Muscle of leg (tissue), 11 donors: ENCODE results near the gene MRC2. TPM values are rescaled to one million over a fixed set of nuclear protein-coding genes. Genes with fewer than 3 reads are reported as not detected.

ENCODE experiments used
- DNase-seq: peaks from one replicate; pipeline ENCODE4 v3.0.0; 2013
- H3K27ac ChIP-seq: one replicate; pipeline ENCODE4 v1.5.1; 2013; ENCODE audit warnings: mild to moderate bottlenecking, low read length, control low read depth
- H3K27me3 ChIP-seq: one replicate; pipeline ENCODE4 v1.6.1; 2013; ENCODE audit warnings: low read length; ENCODE audit not compliant: control insufficient read depth, insufficient read depth
- H3K36me3 ChIP-seq: one replicate; pipeline ENCODE4 v1.6.1; 2013; ENCODE audit warnings: low read length; ENCODE audit not compliant: control insufficient read depth, insufficient read depth
- H3K4me1 ChIP-seq: one replicate; pipeline ENCODE4 v1.6.1; 2013; ENCODE audit warnings: low read length; ENCODE audit not compliant: control insufficient read depth, insufficient read depth
- H3K4me3 ChIP-seq: one replicate; pipeline ENCODE4 v1.5.1; 2013; ENCODE audit warnings: low read length, control low read depth
- H3K9me3 ChIP-seq: replicated peaks from 2 replicates; pipeline ENCODE4 v1.6.1; 2013; ENCODE audit warnings: low read depth, low read length; ENCODE audit not compliant: control insufficient read depth
- WGBS: methylation state at CpG from one replicate; pipeline ENCODE4 v1.1.5; 2013; ENCODE audit warnings: missing lambda C conversion rate; ENCODE audit not compliant: insufficient coverage; 5-methylcytosine and 5-hydroxymethylcytosine counted together
- polyA plus RNA-seq, 8 donors: library from polyadenylated mRNA; unstranded; fragments of 120-200 nt; gene quantifications; one replicate each; pipeline versions ENCODE4 v1.2.1 to v1.2.3, GENCODE V29; 2013; ENCODE audit warnings: inconsistent platforms in 1 of 8, low replicate concordance in 1 of 8; ENCODE audit not compliant: insufficient read length in 8 of 8, insufficient read depth in 1 of 8
- total RNA-seq: library from RNA; stranded (reverse); fragments of 120-200 nt; gene quantifications from one replicate; pipeline ENCODE4 v1.2.4, GENCODE V29; 2013

The MRC2 gene
- total and polyA plus RNA-seq, 9 donors, result 115 to 206 (median 149) TPM

DNA sequence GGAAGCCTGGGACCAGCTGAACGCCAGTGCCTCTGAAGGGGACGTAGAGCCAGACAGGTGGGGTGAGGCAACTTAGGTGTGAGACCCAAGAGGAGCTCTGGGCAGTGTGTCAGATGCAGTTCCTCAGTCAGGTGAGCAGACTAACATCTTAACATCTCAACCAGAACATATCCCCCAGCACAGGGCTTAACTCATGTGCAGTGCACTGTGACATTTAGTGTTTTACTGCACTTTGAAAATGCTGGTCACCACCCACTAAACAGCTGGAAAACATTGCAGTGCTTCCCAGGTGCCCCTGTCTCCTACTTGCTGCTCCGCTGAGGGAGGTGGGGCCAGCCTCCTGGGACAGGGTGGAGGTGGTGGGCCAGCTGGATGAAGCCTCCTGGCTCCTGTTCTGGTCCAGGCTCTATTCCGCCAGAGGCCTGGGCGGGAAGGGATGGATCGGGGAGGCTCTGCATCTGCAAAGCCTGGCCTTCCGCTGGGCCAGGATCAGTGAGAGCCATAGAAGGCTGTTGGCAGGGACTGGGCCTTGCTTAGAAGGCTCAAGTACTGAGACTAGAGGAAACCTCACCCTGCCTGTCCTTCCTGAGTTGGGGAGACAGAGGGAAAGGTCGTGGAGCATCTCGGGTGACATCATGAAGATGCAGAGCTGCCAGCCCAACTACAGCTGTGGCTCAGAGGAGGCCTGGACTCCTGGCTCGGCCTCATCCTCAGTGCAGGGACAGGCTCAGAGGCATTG, 7.9 kb upstream of the MRC2 start:
- H3K4me1 ChIP-seq, result peaks cover 48% of the 10 kb centered on the region
- WGBS, result 28% methylated on average over 10 of the region's 10 CpGs
- DNase-seq, result peak; percentile 82
- peaks cover 11% of the 10 kb centered on the region for H3K36me3 ChIP-seq
- no peaks in the 10 kb centered on the region for H3K27me3 ChIP-seq
- H3K27ac ChIP-seq, result peak overlapping the region; percentile 71
- H3K4me3 ChIP-seq, result no peak overlapping the region
- H3K9me3 ChIP-seq, result no peaks in the 10 kb centered on the region

DNA sequence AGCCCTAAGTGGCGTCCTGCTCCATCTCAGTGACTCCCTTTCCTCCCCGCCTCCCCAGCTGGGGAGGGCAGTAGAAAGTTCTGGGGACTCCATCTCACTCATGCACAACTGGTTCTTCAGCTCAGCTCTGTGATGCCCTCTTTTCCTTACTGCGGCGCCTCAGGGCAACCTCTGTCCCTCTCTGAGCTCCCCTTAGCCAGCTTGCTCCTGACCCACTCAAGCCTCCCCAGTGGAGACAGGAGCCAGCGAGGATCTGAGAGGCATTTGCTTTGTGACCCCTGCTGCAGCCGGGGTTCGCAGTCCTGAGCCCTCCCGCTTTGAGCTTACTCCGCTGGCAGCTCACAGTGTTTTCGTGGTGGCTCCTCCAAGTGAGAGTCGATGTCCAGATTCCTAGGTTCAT, 6.2 kb upstream of the MRC2 start:
- H3K4me1 ChIP-seq, result peaks cover 51% of the 10 kb centered on the region
- WGBS, result 80% methylated on average over 4 of the region's 11 CpGs
- H3K27ac ChIP-seq, result no peak overlapping the region

DNA sequence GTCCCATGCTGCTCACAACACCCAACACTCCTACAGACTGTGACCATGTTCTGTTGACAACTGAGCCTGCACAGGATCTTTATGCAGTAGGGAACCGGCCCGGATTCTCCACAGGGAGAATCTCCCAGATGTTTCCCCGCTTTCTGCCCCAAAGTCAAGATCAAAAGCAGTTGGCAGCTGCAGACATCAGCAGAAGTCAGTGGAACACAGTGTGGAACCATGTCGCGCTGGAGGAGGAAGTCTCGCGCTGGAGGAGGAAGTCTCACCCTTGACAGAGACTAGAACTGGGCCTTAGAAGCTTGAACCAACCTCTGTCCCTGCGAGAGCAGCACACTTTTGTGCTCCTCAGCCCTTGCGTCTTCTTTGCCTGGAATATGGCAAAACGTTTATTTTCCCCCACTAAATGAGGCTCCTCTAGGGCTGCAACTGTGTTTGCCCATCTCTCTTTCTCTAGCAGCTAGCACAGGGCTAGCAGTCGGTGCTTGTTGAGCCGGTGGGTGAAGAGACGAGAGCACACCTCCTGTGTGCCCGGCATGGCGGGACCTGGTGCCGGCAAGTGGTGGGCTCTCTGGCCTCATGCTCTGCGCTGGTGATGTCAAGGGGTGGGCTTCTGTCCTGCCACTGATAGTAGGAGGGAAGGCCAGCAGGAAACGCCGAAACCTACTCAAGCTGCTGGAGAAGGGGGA, 2.1 kb upstream of the MRC2 start:
- Histone ChIP-seq H3K4me1 (peaks cover 43% of the 10 kb centered on the region), H3K4me3 (no peak overlapping the region), H3K36me3 (peaks cover 12% of the 10 kb centered on the region), H3K9me3 (no peaks in the 10 kb centered on the region), H3K27ac (no peak overlapping the region), H3K27me3 (peaks cover 6% of the 10 kb centered on the region)
- no peak for DNase-seq
- WGBS, result 72% methylated on average over 13 of the region's 19 CpGs

More for the DNA sequence above, 6.2 kb upstream of the MRC2 start:
- H3K4me3 ChIP-seq, result no peak overlapping the region
- no peaks in the 10 kb centered on the region for H3K27me3 ChIP-seq
- DNase-seq, result no peak
- H3K9me3 ChIP-seq, result no peaks in the 10 kb centered on the region
- peaks cover 14% of the 10 kb centered on the region for H3K36me3 ChIP-seq

DNA sequence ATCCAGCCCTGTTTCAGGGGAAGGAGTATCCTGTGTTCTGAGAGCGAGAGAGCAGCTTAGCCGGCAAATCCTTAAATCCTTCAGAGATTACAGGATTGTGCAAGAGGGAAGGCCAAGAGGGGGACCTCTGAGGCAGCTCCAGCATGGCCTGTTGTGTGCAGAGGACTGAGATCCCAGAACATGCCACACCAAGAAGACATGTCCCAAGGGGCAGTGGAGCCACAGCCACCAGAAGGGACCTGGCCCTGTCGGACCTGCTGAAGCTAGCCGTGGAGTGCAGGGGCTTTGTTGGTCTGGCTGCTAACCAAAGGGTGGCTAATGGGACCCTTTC, 1.6 kb upstream of the MRC2 start:
- Histone ChIP-seq H3K27ac (peak overlapping the region; percentile 96), H3K4me3 (no peak overlapping the region), H3K9me3 (no peaks in the 10 kb centered on the region), H3K4me1 (peaks cover 48% of the 10 kb centered on the region), H3K36me3 (peaks cover 12% of the 10 kb centered on the region), H3K27me3 (peaks cover 6% of the 10 kb centered on the region)
- 63% methylated on average over 2 of the region's 4 CpGs for WGBS
- DNase-seq, result no peak

- Histone ChIP-seq H3K9me3 (no peaks in the 10 kb centered on the region), H3K4me3 (peak overlapping the region; percentile 66), H3K4me1 (peaks cover 50% of the 10 kb centered on the region), H3K27ac (peak overlapping the region; percentile 96), H3K36me3 (peaks cover 12% of the 10 kb centered on the region), H3K27me3 (peaks cover 6% of the 10 kb centered on the region)
- 7% methylated on average over 12 of the region's 21 CpGs for WGBS
- DNase-seq, result peak; percentile 97
Observed at GRCh38 chr17:62626719-62627218, 701 bp upstream of the MRC2 start.

DNA sequence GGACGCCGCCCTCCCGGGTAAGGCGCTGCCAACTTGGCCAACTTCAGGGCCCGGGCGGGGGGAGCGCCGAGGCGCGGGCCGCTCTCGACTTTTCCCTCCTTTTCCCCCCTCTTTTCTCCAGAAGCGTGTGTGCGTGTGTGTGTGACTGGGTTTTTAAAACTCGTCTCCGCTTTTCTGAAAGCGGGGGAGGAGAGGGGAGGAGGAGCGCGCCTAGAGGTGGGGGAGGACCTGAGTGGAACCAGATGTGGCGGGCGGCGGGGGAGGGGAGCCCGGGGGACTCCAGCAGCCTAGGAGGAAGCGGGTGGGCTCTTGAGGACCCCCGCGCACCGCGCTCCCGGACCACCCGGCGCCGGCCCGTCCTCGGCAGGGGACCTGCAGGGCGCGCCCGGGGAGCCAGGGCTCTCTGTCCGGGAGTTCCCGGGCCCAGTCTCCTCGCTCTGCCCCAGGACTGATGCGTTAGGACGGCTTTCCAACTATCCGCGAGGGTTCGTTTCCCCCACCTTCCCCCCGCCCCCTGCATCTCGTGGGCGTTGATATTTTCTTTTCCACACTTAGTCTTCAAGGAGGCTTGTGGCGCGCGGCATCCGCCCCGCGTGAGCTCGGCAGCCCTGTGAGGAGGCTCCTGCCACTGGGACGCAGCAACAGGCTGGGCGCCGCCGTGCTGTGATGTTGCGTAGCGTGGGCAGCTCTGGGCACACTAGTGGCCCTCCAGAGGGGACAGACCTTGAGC, 599 bp downstream of the MRC2 start:
- DNase-seq, result peak; percentile 94
- Histone ChIP-seq H3K36me3 (peaks cover 11% of the 10 kb centered on the region), H3K27me3 (peaks cover 6% of the 10 kb centered on the region), H3K9me3 (no peaks in the 10 kb centered on the region), H3K4me1 (peaks cover 54% of the 10 kb centered on the region), H3K4me3 (peak overlapping the region; percentile 66), H3K27ac (peak overlapping the region; percentile 96)
- WGBS, result 3% methylated on average over 37 of the region's 61 CpGs

- peak; percentile 68 for DNase-seq
- 6% methylated on average over 14 of the region's 19 CpGs for WGBS
- peaks cover 10% of the 10 kb centered on the region for H3K36me3 ChIP-seq
- no peaks in the 10 kb centered on the region for H3K9me3 ChIP-seq
- peak overlapping the region; percentile 66 for H3K4me3 ChIP-seq
- H3K27me3 ChIP-seq, result peaks cover 6% of the 10 kb centered on the region
- peak overlapping the region; percentile 96 for H3K27ac ChIP-seq
- peaks cover 57% of the 10 kb centered on the region for H3K4me1 ChIP-seq
Observed at GRCh38 chr17:62628831-62629555, 1.5 kb downstream of the MRC2 start.

DNA sequence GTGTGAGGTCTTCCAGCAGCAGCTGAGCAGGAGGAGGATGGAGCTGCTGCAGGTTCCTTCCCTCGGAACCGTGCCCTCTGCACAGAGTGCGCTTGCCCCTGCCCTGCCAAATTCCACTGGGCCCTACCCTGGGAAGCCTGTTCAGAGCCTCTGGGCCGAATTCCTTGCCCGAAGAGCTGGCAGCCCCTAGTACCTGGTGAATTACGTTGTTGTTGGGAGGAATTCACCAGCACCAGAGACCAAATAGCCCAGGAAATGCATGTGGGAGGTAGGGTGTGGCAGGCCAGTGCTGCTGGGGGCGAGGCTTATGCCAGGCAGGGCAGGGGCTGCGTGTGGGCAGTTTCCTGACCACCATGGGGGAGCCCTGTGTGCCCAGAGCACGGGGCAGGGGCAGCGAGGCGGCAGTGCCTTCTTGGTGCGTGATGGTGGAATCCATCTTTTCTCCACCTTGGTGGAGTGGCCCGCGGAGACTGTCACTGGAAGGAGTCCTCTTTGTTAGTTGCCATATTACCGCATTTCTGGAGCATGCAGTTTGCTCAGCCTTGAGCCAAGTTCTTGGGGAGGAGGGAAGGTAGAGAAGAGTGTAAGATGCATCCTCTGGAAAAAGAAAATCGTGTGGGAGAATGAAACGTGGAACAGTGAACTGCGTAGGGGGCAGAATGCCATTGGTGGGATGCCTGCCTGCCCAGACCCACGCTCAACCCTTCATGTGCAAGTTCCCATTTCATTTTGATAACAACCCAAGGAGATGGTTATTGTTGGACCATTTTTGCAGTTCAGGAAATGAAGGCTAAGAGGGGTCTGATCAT, 2.3 kb downstream of the MRC2 start:
- peaks cover 10% of the 10 kb centered on the region for H3K36me3 ChIP-seq
- no peak for DNase-seq
- peaks cover 6% of the 10 kb centered on the region for H3K27me3 ChIP-seq
- H3K9me3 ChIP-seq, result no peaks in the 10 kb centered on the region
- WGBS, result 28% methylated on average over 16 of the region's 19 CpGs
- H3K4me1 ChIP-seq, result peaks cover 57% of the 10 kb centered on the region
- peak overlapping the region; percentile 96 for H3K27ac ChIP-seq
- peak overlapping the region; percentile 66 for H3K4me3 ChIP-seq

DNA sequence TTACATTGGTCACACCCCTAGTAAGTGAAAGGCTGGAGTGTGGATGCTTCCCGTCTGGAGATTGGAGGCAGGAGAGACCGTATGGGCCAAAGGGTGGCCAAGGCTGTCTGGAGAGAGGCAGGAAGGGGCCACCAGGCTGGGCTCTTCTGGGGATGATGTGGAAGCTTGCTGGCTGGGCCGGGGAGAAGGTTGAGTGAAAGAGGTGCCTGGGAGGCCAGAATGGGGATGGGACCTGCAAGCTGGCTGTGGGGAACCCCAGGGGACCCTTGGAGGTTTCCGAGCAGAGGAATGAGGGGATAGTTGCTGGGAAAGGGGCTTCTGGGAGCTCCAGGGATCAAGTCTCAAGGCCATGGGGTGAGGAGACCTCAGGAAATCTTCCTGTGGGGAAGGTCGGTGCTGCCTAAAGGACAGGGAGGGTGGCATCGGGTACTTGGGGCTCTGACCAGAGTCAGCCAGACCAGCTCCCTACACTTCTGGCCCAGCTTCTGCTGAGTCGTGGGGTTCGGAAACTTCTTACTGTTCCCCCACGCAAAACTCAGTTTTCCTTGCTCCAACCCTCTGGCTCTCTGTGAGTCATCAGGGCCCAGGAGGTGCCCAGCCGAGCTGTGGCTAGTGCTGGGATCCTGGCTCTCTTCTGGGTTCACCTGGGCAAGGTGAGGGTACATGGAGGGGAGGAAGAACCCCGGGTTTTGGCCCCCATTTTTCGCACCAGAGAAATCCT, 3.1 kb downstream of the MRC2 start:
- H3K27ac ChIP-seq, result no peak overlapping the region
- DNase-seq, result no peak
- H3K4me3 ChIP-seq, result no peak overlapping the region

More for the DNA sequence above, 3.1 kb downstream of the MRC2 start:
- Histone ChIP-seq H3K27me3 (peaks cover 6% of the 10 kb centered on the region), H3K9me3 (no peaks in the 10 kb centered on the region), H3K36me3 (peaks cover 4% of the 10 kb centered on the region), H3K4me1 (peaks cover 50% of the 10 kb centered on the region)
- WGBS, result 40% methylated on average over 7 of the region's 12 CpGs
